Ascending aorta (tissue), 2 donors: ENCODE data around the gene THAP7. TPM values are rescaled to one million over a fixed set of nuclear protein-coding genes. Genes with fewer than 3 reads are reported as not detected.

Source experiments
- DNase-seq, 2 donors: peaks; one replicate each; pipeline ENCODE4 v3.0.0-alpha.2; 2019; ENCODE audit warnings: low spot score in 2 of 2
- H3K27ac ChIP-seq, 2 donors: fragments of 200-600 bp; sonication (generic); one replicate each; pipeline ENCODE4 v1.5.1; 2016 to 2017; ENCODE audit warnings: mild to moderate bottlenecking in 1 of 2
- H3K27me3 ChIP-seq: fragments of 200-600 bp; sonication (generic); one replicate; pipeline ENCODE4 v1.5.1; 2017
- H3K36me3 ChIP-seq, 2 donors: fragments of 200-600 bp; sonication (generic); one replicate each; pipeline ENCODE4 v1.5.1; 2016
- H3K4me1 ChIP-seq, 2 donors: fragments of 200-600 bp; sonication (generic); one replicate each; pipeline ENCODE4 v1.5.1; 2016 to 2017; ENCODE audit warnings: mild to moderate bottlenecking in 1 of 2
- H3K4me3 ChIP-seq, 2 donors: fragments of 200-600 bp; sonication (generic); one replicate each; pipeline ENCODE4 v1.5.1; 2016 to 2017; ENCODE audit warnings: mild to moderate bottlenecking in 1 of 2
- H3K9me3 ChIP-seq, 2 donors: fragments of 200-600 bp; sonication (generic); one replicate each; pipeline ENCODE4 v1.5.1; 2016
- CTCF ChIP-seq, 3 experiments: fragments of 200-600 bp in 2 of 3; fragments of 450-650 bp in 1 of 3; sonication (generic) in 2 of 3; IDR thresholded peaks; one replicate each; pipeline ENCODE4 v1.5.1; 2016 to 2019; ENCODE audit warnings: antibody characterized with exemption in 3 of 3, mild to moderate bottlenecking in 1 of 3, moderate library complexity in 1 of 3
- intact Hi-C: fragments of 100-400 bp; cut with DNase I; formaldehyde crosslinking; loops from one replicate; pipeline ENCODE4 v1.15.1; 2023
- total RNA-seq: library from RNA; depleted of rRNA; stranded (reverse); fragments of >200 nt; gene quantifications from one replicate; pipeline ENCODE4 v1.1.0, GENCODE V29; 2016

THAP7 gene
- total RNA-seq, 1 donor from 2014 or later = 37.9 TPM

DNA sequence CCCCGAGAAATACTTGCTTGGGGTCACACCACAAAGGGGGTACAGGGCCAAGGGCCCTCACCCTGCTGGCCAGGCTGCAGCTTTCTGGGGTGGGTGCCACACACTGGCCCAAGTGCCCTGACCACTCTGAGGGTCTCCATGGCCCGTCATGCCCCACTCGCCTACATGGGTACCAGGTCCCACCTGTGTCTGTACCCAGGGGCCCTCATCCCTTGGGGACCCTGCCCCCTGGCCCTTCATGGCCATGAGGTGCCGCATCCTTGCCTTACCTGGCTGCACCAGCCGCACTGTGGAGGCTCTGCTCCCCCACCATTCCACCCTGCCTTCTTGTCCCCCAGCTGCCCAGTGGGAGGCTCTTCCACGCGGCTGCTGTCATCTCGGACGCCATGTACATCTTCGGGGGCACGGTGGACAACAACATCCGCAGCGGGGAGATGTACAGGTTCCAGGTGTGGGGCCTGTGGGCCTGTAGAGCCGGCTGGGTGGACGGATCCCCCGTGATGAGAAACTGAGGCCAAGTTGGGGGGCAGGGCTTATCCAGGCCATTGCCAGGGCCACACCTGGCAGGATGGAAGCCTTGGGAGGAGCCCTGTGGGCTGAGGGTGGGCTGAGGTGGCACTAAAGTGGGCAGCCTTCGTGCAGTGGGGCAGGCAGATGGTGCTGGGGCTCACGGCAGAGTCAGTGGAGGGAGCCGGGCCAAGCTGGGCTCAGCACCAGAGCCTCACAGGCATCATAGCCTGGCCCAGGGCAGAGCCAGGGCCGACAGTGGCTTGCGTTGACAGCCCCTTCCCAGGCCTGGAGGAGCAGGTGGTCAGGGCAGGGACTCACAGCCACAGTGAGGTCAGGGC, 9.2 kb downstream of the THAP7 start:
- Histone ChIP-seq H3K36me3 (peaks cover 47 to 86% of the 10 kb centered on the region in 2 donors), H3K9me3 (no peaks in the 10 kb centered on the region), H3K27me3 (no peaks in the 10 kb centered on the region), H3K4me1 (no peaks in the 10 kb centered on the region), H3K4me3 (no peak overlapping the region), H3K27ac (no peak overlapping the region)
- TF ChIP-seq CTCF (IDR thresholded peaks at IDR 0.05) = no peak
- no peak for DNase-seq
- intact Hi-C loops = no loop called here

GRCh38 chr22:20992056-20992442, 9.9 kb downstream of the THAP7 start:
- TF ChIP-seq CTCF (IDR thresholded peaks at IDR 0.05) = no peak
- no peaks in the 10 kb centered on the region for H3K9me3 ChIP-seq
- H3K27ac ChIP-seq = no peak overlapping the region
- peaks cover 53 to 87% of the 10 kb centered on the region in 2 donors for H3K36me3 ChIP-seq
- DNase-seq = no peak
- H3K27me3 ChIP-seq = no peaks in the 10 kb centered on the region
- intact Hi-C loops = no loop called here
- no peaks in the 10 kb centered on the region for H3K4me1 ChIP-seq
- H3K4me3 ChIP-seq = no peak overlapping the region

GRCh38 chr22:20991252-20992055, 10.5 kb downstream of the THAP7 start:
- H3K4me3 ChIP-seq = no peak overlapping the region
- DNase-seq = no peak
- no peak for TF ChIP-seq CTCF (IDR thresholded peaks at IDR 0.05)
- intact Hi-C loops = loop anchor here (2.0 kb wide), 1 partner anchor 19 kb away; no protein-coding TSS in a partner anchor
- no peaks in the 10 kb centered on the region for H3K4me1 ChIP-seq
- H3K36me3 ChIP-seq = peaks cover 49 to 87% of the 10 kb centered on the region in 2 donors
- no peaks in the 10 kb centered on the region for H3K9me3 ChIP-seq
- H3K27me3 ChIP-seq = no peaks in the 10 kb centered on the region
- no peak overlapping the region for H3K27ac ChIP-seq

- Histone ChIP-seq H3K4me1 (no peaks in the 10 kb centered on the region), H3K9me3 (no peaks in the 10 kb centered on the region), H3K36me3 (peaks cover 49 to 84% of the 10 kb centered on the region in 2 donors), H3K27ac (no peak overlapping the region), H3K27me3 (no peaks in the 10 kb centered on the region), H3K4me3 (no peak overlapping the region)
- intact Hi-C loops = loop anchor here (2.0 kb wide), 1 partner anchor 20 kb away; no protein-coding TSS in a partner anchor
- TF ChIP-seq CTCF (IDR thresholded peaks at IDR 0.05) = no peak
- no peak for DNase-seq
Measured at GRCh38 chr22:20990184-20991180, 11.4 kb downstream of the THAP7 start.
